CMK (cell line): ENCODE data around the gene SEZ6L2.
"Not testable (repeated sequence)": the region's sequence is repeated elsewhere in the genome, so short reads cannot be mapped to it uniquely, and the experiment has no call there.

Experiments used
- DNase-seq: peaks from one replicate; pipeline ENCODE4 v3.0.0-alpha.2; 2010; ENCODE audit warnings: low read depth

Gene SEZ6L2

GRCh38 chr16:29899516-29900101, at the start of gene SEZ6L2:
TSS of gene SEZ6L2 (minus strand) at chr16:29899550. CDS start at chr16:29899019, 531 bp downstream.
- no peak for DNase-seq

DNA sequence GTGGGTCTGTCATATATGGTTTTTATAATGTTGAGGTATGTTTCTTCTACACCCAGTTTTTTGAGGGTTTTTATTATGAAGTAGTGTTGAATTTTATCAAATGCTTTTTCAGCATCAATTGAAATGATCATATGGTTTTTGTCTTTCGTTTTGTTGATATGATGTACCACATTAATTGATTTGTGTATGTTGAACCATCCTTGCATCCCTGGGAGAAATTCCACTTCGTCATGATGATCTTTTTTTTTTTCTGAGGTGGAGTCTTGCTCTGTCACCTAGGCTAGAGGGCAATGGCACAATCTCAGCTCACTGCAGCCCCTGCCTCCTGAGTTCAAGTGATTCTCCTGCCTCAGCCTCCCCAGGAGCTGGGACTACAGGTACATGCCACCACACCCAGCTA, 48.5 kb upstream of the SEZ6L2 start:
- no peak for DNase-seq

DNA sequence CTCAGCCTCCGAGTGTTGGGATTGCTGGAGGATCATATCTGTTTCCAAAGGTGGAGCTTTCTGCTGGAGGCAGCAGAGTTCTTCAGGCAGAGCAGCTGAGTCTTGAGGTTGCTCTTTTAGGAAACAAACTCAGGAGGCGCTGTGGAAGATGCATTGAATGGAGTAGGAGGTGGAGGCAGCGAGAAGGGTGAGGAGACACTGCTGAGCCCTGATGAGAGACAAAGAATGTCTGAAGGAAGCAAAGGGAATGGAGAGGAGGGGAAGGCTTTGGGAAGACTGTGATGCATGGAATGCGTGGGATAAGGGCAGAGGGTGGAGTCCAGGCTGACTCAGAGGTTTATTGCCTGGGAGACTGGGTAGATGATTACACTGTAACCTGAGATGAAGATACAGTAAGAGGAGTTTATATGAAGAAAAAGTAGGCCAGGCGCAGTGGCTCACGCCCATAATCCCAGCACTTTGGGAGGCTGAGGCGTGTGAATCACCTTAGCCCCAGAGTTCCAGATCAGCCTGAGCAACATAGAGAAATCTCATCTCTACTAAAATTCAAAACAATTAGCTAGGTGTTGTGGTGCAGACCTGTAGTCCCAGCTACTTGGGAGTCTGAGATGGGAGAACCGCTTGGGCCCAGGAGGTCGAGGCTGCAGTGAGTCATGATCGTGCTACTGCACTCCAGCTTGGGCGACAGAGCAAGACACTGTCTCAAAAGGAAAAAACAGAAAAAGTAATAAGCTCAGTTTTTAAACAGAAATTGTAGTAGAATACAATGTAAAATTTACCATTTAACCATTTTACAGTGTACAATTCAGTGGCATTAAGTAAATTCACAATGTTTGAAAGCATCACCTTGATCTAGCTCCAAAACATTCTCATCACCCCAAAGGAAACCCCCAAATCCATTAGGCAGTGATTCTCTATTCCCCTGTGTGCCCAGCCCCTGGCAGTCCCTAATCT, 44.8 kb upstream of the SEZ6L2 start:
- peak; percentile 29 for DNase-seq

DNA sequence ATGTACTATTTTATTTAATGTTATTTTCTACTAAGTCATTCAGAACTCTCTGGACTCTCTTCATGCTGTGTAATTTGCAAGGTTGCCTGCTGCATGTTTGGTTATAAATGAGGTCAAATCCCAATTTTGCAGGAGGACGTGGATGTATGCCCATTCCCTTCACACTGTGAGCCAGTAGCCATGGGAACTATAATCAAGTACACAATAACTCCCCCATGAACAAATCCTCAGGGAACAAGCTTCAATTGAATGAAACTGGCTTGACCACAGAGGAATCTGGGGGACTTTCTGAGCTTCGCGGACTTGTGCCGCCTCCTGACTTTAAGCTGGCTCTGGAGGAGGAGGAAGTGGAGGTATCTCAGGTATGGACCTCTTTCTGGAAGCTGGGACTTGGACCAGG, 41.3 kb upstream of the SEZ6L2 start:
- no peak for DNase-seq

- not testable (repeated sequence) for DNase-seq
These were observed 32.4 kb upstream of the SEZ6L2 start for GRCh38 chr16:29931750-29932149.

GRCh38 chr16:29927070-29927905, 27.9 kb upstream of the SEZ6L2 start:
- DNase-seq = no peak

DNA sequence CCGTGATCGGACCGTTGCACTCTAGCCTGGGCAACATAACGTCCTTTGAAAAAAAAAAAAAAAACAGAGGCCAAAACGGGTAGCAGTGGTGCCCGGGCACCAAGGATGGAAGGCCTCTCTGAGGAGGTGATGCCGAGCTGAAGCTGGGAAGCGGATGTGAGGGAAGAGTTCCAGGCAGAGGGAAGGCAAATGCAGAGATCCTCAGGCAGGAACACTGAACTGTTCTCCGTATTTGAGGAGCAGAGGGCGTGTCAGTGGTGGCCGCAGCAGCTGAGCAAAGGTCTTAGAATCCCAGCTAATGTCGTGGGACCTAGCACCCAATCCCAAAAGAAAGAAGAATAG, 27.3 kb upstream of the SEZ6L2 start:
- no peak for DNase-seq

DNA sequence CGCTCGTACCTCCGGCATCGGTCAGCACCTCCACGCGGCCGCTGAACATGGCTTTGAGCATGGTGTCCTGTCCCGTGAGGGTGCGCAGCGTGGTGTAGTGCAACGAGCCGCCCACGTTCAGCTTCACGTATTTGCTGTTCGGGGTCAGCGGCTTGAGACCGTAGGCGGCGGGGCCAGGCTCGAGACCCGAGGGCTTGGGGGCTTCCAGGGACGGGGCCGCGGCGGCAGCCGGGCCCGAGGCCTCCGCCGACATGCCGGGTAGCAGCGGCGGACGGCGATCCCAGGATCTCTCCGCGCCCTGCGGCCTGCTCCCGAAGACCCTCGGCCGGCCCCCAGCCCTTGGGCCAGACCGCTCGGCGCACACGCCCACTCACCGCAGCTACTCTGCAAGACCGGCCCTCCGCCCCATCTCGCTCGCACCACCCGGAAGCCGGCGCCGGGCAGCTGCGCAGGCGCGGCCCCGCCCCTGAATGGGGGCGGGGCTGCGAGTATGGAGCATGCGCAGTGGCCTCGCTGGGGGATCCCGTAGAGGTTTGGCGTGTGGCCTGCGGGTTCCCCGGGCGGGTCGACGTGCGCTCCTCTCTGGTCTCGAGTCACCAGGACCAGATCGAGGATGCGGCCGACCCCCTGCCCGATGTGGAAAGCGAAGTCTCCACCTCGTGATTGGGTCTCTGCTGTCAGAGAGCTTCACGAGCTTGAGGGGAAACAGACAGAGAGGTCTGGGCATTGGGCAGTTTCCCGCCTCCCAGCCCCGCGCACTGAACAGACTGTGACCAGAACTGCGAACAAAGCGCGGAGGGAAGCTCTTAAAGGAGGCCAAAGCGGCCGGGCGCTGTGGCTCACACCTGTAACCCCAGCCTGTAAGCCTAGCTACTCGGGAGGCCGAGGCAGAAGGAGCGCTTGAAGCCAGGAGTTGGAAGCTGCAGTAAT, 26.7 kb upstream of the SEZ6L2 start, which contains the start of gene KCTD13:
Gene KCTD13 (minus strand): TSS at position 446 of the 930 bp plus-strand sequence. CDS start 193 bp downstream, at position 253.
- DNase-seq = peak; percentile 75

- peak; percentile 20 for DNase-seq
These were observed 25.9 kb upstream of the SEZ6L2 start for GRCh38 chr16:29925105-29925756.

DNA sequence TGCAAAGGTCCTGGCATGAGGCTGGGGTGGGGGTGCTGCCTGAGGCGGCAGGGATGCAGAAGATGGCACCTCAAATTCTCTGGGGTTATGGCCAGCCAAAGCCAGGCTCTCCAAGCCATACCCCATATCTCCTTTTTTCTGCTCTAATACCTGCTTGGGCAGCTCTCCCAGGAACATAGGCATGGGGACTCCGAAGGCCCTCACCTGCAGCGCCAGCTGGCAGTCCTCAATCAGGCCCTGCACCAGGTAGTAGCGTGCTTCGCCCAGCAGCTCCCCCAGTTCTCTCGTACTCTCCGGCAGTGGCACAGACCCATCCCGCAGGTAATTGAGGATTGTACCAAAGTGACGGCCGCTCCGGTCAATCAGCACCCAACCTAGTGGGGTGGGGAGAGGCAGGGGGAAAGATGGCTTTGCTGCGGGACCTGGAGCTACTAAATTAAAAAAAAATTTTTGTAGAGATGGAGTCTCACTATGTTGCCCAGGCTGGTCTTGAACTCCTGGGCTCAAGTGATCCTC, 23.7 kb upstream of the SEZ6L2 start:
- DNase-seq = no peak

GRCh38 chr16:29922326-29922725, 23.0 kb upstream of the SEZ6L2 start:
- no peak for DNase-seq

DNA sequence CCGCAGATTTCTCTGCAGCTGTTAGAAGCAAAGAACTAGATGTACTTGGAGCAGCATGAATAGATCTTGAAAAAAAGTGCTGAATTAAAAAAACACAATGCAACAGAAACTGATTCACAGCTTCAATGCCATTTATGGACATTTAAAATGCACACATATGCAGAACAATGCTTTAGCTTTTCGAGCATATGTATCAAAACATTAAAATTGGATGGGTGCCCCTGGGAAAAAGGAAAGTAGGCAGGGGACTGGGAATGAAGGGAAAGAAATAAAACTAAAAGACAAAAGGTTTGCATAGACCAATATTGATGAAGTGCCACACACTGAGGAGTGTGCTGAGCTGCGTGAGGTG, 21.7 kb upstream of the SEZ6L2 start:
- no peak for DNase-seq

GRCh38 chr16:29920288-29921033, 21.1 kb upstream of the SEZ6L2 start:
- no peak for DNase-seq

- no peak for DNase-seq
These were observed 17.6 kb upstream of the SEZ6L2 start for GRCh38 chr16:29916979-29917378.

- DNase-seq = no peak
These were observed 16.4 kb upstream of the SEZ6L2 start for GRCh38 chr16:29915590-29916247.

GRCh38 chr16:29913514-29913913, 14.2 kb upstream of the SEZ6L2 start:
- no peak for DNase-seq

GRCh38 chr16:29912087-29912486, 12.7 kb upstream of the SEZ6L2 start:
- no peak for DNase-seq

DNA sequence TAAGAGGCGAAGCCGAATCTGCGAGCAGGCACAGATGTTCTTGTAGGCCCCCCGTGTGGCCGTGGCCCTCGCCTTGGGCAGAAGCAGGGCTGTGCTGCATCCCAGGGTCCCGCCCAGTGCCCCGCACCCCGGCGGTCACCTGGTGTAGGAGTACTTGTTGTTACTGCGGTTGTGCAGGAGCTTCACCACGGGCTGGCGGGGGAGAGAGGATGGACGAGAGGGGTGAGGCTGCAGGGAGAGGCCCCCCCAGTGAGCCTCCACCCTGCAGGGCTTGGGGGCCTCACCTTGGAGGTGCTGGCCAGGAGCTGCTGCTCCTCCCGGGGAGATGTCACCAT, 12.3 kb upstream of the SEZ6L2 start:
- no peak for DNase-seq

DNA sequence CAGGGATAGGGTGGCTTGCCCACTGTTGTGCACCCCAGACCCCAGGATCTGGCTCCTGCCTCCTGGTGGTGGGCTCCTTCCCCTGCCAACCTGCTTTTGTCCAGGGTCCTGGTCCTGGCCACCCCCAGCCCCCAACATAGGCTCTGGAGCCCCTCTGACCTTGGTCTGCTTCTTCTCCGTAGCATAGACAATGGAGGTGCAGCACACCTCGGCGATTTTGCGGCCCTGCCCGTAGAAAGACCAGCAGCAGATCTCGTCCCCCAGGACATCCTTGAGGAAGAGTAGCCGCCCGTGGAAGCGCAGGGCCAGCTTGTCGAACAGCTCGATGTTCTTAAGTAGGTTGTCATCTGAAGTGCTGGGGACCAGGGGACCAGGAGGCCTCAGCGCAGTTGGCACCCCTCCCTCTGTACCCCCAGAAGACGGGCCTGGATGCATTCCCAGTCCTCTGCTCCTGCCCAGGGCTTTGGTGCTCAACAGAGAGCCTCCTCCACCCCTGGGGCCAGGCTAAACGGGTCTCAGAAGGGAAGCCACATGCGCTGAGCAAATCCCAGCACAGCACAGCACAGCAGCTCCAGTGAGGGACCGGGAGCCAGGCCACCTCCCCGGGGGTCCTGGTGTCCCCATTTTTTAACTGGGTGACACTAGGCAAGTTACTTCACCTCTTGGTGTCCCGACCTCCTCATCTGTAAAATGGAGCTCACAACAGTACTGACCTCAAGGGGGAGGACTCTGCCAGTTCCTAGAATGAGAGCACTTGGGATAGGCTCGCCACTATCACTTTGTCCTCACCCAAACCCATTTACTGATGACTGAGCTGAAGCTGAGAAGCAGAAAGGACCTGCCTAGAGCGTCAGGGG, 11.7 kb upstream of the SEZ6L2 start:
- no peak for DNase-seq
